ENCODE results near the gene WDFY1. TPM values are rescaled to one million over a fixed set of nuclear protein-coding genes. Genes with fewer than 3 reads are reported as not detected.

Gene WDFY1
- total and polyA plus RNA-seq, 9 of the 15 experiments (the other 6 are each of a cell fraction or from before 2014, with no cell fraction given): 5.4 to 27.6 (median 17.5) TPM

GRCh38 chr2:223978451-223978850, 33.3 kb upstream of the WDFY1 start (continued):
- TF ChIP-seq, protein P1, sequence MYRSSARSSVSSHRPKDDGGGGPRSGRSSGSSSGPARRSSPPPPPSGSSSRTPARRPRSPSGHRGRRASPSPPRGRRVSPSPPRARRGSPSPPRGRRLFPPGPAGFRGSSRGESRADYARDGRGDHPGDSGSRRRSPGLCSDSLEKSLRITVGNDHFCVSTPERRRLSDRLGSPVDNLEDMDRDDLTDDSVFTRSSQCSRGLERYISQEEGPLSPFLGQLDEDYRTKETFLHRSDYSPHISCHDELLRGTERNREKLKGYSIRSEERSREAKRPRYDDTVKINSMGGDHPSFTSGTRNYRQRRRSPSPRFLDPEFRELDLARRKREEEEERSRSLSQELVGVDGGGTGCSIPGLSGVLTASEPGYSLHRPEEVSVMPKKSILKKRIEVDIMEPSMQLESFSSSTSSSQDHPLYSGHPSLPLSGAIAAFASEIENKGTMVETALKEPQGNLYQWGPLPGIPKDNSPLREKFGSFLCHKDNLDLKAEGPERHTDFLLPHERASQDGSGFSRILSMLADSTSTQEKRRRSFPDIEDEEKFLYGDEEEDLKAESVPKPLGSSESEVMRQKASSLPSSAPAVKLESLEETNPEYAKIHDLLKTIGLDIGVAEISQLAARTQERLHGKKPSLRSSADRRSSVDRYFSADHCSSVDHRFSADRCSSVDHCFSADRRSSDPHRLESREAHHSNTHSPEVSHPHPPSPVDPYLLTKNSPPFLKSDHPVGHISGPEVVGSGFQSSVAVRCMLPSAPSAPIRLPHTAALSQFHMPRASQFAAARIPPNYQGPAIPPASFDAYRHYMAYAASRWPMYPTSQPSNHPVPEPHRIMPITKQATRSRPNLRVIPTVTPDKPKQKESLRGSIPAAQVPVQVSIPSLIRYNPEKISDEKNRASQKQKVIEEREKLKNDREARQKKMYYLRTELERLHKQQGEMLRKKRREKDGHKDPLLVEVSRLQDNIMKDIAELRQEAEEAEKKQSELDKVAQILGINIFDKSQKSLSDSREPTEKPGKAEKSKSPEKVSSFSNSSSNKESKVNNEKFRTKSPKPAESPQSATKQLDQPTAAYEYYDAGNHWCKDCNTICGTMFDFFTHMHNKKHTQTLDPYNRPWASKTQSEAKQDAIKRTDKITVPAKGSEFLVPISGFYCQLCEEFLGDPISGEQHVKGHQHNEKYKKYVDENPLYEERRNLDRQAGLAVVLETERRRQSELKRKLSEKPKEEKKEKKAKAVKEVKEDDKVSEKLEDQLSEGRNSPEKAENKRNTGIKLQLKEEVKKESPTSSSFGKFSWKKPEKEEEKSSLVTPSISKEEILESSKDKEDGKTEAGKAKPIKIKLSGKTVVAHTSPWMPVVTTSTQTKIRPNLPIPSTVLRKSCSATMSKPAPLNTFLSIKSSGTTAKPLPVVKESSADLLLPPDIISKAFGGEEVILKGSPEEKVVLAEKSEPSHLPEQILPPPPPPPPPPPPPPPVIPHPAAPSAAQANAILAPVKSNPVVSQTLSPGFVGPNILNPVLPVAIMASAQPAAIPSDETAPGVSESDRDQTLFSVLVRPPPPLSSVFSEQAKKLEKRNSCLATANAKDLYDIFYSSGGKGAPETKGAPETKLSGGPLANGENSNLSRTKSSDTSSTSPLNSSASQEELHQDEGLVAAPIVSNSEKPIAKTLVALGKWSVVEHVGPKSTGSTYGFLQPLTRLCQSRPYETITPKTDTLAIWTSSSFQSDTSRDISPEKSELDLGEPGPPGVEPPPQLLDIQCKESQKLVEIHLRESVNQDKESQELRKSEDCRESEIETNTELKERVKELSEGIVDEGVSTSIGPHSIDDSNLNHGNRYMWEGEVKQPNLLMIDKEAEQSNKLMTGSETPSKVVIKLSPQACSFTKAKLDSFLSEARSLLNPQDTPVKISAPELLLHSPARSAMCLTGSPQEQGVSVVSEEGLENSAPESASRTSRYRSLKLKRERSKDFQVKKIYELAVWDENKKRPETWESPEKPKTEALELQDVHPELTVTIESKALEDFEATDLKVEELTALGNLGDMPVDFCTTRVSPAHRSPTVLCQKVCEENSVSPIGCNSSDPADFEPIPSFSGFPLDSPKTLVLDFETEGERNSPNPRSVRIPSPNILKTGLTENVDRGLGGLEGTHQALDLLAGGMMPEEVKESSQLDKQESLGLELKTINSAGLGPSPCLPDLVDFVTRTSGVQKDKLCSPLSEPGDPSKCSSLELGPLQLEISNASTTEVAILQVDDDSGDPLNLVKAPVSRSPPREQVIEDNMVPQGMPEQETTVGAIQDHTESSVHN (IDR thresholded peaks at IDR 0.05; ENCODE audit: borderline replicate concordance in 1 of 2, low read depth in 1 of 2): no peak
- TF ChIP-seq MAFK (IDR thresholded peaks at IDR 0.05; ENCODE audit: low read length): no peak
- no peak for TF ChIP-seq ZNF507 (tag; conservative IDR thresholded peaks at IDR 0.05)
- TF ChIP-seq SRSF9 (IDR thresholded peaks at IDR 0.05; ENCODE audit: borderline replicate concordance, low read depth, low read length): no peak
- TF ChIP-seq, protein P2, sequence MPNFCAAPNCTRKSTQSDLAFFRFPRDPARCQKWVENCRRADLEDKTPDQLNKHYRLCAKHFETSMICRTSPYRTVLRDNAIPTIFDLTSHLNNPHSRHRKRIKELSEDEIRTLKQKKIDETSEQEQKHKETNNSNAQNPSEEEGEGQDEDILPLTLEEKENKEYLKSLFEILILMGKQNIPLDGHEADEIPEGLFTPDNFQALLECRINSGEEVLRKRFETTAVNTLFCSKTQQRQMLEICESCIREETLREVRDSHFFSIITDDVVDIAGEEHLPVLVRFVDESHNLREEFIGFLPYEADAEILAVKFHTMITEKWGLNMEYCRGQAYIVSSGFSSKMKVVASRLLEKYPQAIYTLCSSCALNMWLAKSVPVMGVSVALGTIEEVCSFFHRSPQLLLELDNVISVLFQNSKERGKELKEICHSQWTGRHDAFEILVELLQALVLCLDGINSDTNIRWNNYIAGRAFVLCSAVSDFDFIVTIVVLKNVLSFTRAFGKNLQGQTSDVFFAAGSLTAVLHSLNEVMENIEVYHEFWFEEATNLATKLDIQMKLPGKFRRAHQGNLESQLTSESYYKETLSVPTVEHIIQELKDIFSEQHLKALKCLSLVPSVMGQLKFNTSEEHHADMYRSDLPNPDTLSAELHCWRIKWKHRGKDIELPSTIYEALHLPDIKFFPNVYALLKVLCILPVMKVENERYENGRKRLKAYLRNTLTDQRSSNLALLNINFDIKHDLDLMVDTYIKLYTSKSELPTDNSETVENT (CRISPR knock-in tag; IDR thresholded peaks at IDR 0.05): no peak
- TF ChIP-seq, protein P3, sequence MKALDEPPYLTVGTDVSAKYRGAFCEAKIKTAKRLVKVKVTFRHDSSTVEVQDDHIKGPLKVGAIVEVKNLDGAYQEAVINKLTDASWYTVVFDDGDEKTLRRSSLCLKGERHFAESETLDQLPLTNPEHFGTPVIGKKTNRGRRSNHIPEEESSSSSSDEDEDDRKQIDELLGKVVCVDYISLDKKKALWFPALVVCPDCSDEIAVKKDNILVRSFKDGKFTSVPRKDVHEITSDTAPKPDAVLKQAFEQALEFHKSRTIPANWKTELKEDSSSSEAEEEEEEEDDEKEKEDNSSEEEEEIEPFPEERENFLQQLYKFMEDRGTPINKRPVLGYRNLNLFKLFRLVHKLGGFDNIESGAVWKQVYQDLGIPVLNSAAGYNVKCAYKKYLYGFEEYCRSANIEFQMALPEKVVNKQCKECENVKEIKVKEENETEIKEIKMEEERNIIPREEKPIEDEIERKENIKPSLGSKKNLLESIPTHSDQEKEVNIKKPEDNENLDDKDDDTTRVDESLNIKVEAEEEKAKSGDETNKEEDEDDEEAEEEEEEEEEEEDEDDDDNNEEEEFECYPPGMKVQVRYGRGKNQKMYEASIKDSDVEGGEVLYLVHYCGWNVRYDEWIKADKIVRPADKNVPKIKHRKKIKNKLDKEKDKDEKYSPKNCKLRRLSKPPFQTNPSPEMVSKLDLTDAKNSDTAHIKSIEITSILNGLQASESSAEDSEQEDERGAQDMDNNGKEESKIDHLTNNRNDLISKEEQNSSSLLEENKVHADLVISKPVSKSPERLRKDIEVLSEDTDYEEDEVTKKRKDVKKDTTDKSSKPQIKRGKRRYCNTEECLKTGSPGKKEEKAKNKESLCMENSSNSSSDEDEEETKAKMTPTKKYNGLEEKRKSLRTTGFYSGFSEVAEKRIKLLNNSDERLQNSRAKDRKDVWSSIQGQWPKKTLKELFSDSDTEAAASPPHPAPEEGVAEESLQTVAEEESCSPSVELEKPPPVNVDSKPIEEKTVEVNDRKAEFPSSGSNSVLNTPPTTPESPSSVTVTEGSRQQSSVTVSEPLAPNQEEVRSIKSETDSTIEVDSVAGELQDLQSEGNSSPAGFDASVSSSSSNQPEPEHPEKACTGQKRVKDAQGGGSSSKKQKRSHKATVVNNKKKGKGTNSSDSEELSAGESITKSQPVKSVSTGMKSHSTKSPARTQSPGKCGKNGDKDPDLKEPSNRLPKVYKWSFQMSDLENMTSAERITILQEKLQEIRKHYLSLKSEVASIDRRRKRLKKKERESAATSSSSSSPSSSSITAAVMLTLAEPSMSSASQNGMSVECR (CRISPR knock-in tag; IDR thresholded peaks at IDR 0.05): no peak
- TF ChIP-seq SAFB (IDR thresholded peaks at IDR 0.05; ENCODE audit: borderline replicate concordance, low read depth, low read length): no peak
- TF ChIP-seq ZNF282 (CRISPR knock-in tag; IDR thresholded peaks at IDR 0.05): no peak
- TF ChIP-seq PHB2 (IDR thresholded peaks at IDR 0.05; ENCODE audit: low read depth): no peak
- TF ChIP-seq ZKSCAN8 (CRISPR knock-in tag; IDR thresholded peaks at IDR 0.05): no peak
- TF ChIP-seq ZNF354B (CRISPR knock-in tag; IDR thresholded peaks at IDR 0.05): no peak
- no peak for TF ChIP-seq MAX (CRISPR knock-in tag; IDR thresholded peaks at IDR 0.05)
- TF ChIP-seq SNRNP70 (optimal IDR thresholded peaks at IDR 0.05; ENCODE audit: low read depth, low read length): no peak

All from K562 (cell line).